Measurements from ENCODE around the gene GID8.
"Not testable (repeated sequence)": the region's sequence is repeated elsewhere in the genome, so short reads cannot be mapped to it uniquely, and the experiment has no call there.

The GID8 gene

DNA sequence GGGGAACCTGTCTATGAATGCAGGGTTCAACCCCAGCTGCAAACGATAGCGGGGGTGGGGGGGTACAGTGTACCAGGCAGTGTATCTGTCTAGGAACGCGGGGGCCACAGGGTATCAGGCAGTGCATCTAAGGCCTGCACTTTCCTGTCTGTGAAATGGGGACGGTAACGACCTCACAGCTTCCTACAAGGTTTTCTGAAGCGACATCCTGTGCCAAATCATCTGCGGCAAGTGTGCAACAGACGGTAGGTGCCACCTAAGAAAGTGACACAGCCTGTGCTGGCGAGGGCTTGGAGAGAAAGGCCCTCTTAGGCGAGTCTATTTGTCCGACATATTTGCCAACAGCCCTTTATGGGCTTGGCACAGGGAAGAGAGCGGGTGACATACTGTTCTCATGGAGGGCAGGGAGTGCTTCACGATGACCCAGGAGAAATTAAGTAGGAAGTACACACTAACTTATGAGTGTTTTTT lies 15.5 kb upstream of the GID8 start:
- H3K4me3 ChIP-seq (ENCODE audit: low read depth, low read length) = peak overlapping the region; percentile 17; the same call in 1 of the 2 replicates
- TF ChIP-seq, protein P1, sequence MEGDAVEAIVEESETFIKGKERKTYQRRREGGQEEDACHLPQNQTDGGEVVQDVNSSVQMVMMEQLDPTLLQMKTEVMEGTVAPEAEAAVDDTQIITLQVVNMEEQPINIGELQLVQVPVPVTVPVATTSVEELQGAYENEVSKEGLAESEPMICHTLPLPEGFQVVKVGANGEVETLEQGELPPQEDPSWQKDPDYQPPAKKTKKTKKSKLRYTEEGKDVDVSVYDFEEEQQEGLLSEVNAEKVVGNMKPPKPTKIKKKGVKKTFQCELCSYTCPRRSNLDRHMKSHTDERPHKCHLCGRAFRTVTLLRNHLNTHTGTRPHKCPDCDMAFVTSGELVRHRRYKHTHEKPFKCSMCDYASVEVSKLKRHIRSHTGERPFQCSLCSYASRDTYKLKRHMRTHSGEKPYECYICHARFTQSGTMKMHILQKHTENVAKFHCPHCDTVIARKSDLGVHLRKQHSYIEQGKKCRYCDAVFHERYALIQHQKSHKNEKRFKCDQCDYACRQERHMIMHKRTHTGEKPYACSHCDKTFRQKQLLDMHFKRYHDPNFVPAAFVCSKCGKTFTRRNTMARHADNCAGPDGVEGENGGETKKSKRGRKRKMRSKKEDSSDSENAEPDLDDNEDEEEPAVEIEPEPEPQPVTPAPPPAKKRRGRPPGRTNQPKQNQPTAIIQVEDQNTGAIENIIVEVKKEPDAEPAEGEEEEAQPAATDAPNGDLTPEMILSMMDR (IDR thresholded peaks at IDR 0.05; ENCODE audit: low read depth, low read length, missing control alignments) = no peak
- no peak for DNase-seq (ENCODE audit: low read depth)

DNA sequence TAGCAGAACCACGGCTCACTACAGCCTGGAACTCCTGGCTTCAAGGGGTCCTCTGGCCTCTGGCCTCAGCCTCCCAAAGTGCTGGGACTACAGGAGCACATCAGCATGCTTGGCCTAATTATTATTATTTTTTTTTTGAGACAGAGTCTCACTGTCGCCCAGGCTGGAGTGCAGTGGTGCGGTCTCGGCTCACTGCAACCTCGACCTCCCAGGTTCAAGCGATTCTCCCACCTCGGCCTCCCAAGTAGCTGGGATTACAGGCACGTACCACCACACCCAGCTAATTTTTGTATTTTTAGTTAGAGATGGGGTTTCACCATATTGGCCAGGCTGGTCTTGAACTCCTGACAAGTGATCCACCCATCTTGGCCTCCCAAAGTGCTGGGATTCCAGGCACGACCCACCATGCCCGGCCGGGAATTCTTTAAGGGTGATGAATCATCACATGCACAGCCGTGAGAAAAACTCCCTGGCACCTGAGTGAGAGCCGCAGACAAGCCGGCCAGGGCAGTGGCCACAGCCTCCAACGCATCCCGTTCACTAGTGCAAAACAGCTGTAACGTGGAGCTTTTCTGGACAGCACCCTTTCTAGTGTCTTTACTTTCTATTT lies 14.8 kb upstream of the GID8 start:
- peak overlapping the region; percentile 16 for H3K4me3 ChIP-seq (ENCODE audit: low read depth, low read length)
- not testable (repeated sequence) for DNase-seq (ENCODE audit: low read depth)

- H3K4me3 ChIP-seq (ENCODE audit: low read depth, low read length) = peak overlapping the region; percentile 96
- TF ChIP-seq, protein P1 (IDR thresholded peaks at IDR 0.05; ENCODE audit: low read depth, low read length, missing control alignments) = no peak
- no peak for DNase-seq (ENCODE audit: low read depth)
Observed at GRCh38 chr20:62923669-62924441, 14.1 kb upstream of the GID8 start.

- DNase-seq (ENCODE audit: low read depth) = no peak
- TF ChIP-seq, protein P1 (IDR thresholded peaks at IDR 0.05; ENCODE audit: low read depth, low read length, missing control alignments) = no peak
- peak overlapping the region; percentile 96 for H3K4me3 ChIP-seq (ENCODE audit: low read depth, low read length)
Observed at GRCh38 chr20:62924442-62925075, 13.4 kb upstream of the GID8 start.

DNA sequence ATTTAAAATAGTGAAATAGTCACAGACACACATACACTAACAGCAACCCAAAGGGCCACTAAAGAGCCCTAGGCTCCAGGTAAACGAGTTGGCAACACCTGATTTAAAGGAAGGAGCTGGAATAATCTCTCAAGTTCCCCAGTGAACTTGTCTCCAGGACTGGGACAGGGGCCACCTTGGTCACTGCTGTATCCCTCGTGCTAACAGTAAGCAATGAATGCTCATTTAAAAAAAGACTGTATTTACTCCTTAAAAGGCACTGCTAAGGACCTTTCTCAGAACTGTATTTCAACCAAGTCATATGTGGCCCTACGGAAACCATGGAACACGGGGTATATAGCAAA lies 12.9 kb upstream of the GID8 start:
- no peak for DNase-seq (ENCODE audit: low read depth)
- peak overlapping the region; percentile 96 for H3K4me3 ChIP-seq (ENCODE audit: low read depth, low read length)
- TF ChIP-seq, protein P1 (IDR thresholded peaks at IDR 0.05; ENCODE audit: low read depth, low read length, missing control alignments) = no peak

- H3K4me3 ChIP-seq (ENCODE audit: low read depth, low read length) = peak overlapping the region; percentile 96
- DNase-seq (ENCODE audit: low read depth) = no peak
- TF ChIP-seq, protein P1 (IDR thresholded peaks at IDR 0.05; ENCODE audit: low read depth, low read length, missing control alignments) = no peak
Observed at GRCh38 chr20:62925420-62926228, 12.3 kb upstream of the GID8 start.
